ENCODE measurements around the gene WBP2.
A peak's percentile ranks its signal among the peaks of the same experiment; 100 is the strongest.

DNA sequence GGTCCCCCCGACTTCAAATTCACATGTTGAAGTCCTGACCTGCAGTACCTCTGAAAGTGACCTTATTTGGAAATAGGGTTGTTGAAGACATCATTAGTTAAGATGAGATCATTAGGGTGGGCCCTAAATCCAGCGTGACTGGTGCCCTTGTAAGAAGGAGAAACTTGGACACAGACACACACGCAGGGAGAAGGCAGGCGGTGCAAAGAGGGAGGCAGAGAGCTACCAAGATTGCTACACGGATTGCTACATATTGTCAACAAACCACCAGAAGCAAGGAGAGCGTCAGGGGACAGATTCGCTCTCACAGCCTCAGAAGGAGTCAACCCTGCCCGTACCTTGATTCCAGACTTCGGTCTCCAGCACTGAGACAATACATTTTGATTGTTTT, 6.8 kb upstream of the WBP2 start:
- peak in 1 of 4 donors; percentile 25 for TF ChIP-seq POLR2A (IDR thresholded peaks at IDR 0.05)
- TF ChIP-seq, protein P1, sequence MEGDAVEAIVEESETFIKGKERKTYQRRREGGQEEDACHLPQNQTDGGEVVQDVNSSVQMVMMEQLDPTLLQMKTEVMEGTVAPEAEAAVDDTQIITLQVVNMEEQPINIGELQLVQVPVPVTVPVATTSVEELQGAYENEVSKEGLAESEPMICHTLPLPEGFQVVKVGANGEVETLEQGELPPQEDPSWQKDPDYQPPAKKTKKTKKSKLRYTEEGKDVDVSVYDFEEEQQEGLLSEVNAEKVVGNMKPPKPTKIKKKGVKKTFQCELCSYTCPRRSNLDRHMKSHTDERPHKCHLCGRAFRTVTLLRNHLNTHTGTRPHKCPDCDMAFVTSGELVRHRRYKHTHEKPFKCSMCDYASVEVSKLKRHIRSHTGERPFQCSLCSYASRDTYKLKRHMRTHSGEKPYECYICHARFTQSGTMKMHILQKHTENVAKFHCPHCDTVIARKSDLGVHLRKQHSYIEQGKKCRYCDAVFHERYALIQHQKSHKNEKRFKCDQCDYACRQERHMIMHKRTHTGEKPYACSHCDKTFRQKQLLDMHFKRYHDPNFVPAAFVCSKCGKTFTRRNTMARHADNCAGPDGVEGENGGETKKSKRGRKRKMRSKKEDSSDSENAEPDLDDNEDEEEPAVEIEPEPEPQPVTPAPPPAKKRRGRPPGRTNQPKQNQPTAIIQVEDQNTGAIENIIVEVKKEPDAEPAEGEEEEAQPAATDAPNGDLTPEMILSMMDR (IDR thresholded peaks at IDR 0.05): no peak
